Body of pancreas (tissue), 4 donors: Measurements from ENCODE around the gene HMGN2.

Source experiments
- POLR2A ChIP-seq, 3 donors: fragments of 450-650 bp; IDR thresholded peaks; one replicate each; pipeline ENCODE4 v1.6.1; 2016; ENCODE audit warnings: antibody characterized with exemption in 3 of 3, mild to moderate bottlenecking in 2 of 3
- TF ChIP-seq, protein P1 (sequence below), 7 experiments: fragments of 450-650 bp in 4 of 7; fragments of 200-600 bp in 3 of 7; sonication (generic) in 3 of 7; IDR thresholded peaks; one replicate each; pipeline ENCODE4 v1.5.1; 2016 to 2019; ENCODE audit warnings: antibody characterized with exemption in 7 of 7

DNA sequence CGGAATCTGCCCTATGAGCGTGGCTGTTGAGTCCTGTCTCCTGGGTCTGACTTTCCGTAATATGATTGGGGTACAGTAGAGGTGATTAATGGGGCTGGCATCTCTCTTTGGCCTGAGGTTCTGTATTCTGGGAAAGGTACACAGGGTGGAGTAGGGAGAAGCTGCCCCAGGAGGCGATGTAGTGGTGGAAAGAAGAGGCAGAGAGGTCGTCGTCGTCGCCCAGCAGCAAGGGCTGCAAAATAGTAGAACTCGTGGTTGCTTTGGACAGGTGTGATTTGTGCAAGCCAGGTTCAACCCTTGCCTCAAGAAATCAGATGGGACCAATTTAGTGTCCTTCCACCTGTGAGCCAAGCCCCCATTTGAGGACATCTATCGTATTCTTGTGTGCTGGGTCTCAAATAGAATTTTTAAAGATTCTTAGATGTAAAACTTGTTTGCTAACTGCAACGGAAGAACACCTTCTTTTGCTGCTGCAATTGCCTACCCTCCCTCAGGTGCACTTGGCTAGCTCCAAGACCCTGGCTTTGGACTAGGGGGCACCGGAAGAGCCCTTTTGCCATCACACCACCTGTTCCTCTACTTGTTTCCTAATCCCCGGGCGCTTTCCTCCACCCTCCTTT, 1.3 kb upstream of the HMGN2 start:
- TF ChIP-seq, protein P1, sequence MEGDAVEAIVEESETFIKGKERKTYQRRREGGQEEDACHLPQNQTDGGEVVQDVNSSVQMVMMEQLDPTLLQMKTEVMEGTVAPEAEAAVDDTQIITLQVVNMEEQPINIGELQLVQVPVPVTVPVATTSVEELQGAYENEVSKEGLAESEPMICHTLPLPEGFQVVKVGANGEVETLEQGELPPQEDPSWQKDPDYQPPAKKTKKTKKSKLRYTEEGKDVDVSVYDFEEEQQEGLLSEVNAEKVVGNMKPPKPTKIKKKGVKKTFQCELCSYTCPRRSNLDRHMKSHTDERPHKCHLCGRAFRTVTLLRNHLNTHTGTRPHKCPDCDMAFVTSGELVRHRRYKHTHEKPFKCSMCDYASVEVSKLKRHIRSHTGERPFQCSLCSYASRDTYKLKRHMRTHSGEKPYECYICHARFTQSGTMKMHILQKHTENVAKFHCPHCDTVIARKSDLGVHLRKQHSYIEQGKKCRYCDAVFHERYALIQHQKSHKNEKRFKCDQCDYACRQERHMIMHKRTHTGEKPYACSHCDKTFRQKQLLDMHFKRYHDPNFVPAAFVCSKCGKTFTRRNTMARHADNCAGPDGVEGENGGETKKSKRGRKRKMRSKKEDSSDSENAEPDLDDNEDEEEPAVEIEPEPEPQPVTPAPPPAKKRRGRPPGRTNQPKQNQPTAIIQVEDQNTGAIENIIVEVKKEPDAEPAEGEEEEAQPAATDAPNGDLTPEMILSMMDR (IDR thresholded peaks at IDR 0.05), result no peak
- no peak for TF ChIP-seq POLR2A (IDR thresholded peaks at IDR 0.05)
